ENCODE results near the gene PCNT.
"Not testable (repeated sequence)": the region's sequence is repeated elsewhere in the genome, so short reads cannot be mapped to it uniquely, and the experiment has no call there.

The PCNT gene

GRCh38 chr21:46386734-46387088 is 62.8 kb downstream of the PCNT start:
- no peak for DNase-seq

GRCh38 chr21:46388206-46388880 is 64.4 kb downstream of the PCNT start:
- DNase-seq, result no peak

- DNase-seq, result no peak
Observed at GRCh38 chr21:46388896-46389295, 64.9 kb downstream of the PCNT start.

GRCh38 chr21:46390603-46391545 is 66.9 kb downstream of the PCNT start:
- no peak for DNase-seq

GRCh38 chr21:46391773-46392172 is 67.8 kb downstream of the PCNT start:
- no peak for DNase-seq

GRCh38 chr21:46392921-46393320 is 69.0 kb downstream of the PCNT start:
- DNase-seq, result peak; percentile 35

GRCh38 chr21:46393451-46393940 is 69.5 kb downstream of the PCNT start:
- no peak for DNase-seq

GRCh38 chr21:46393941-46394594 is 70.1 kb downstream of the PCNT start:
- no peak for DNase-seq

- DNase-seq, result no peak
Observed at GRCh38 chr21:46394595-46395104, 70.7 kb downstream of the PCNT start.

GRCh38 chr21:46397211-46397905 is 73.4 kb downstream of the PCNT start:
- DNase-seq, result no peak

GRCh38 chr21:46397993-46398392 is 74.0 kb downstream of the PCNT start:
- DNase-seq, result no peak

GRCh38 chr21:46399129-46399528 is 75.2 kb downstream of the PCNT start:
- no peak for DNase-seq

- DNase-seq, result no peak
Observed at GRCh38 chr21:46399686-46400085, 75.7 kb downstream of the PCNT start.

GRCh38 chr21:46401186-46401910 is 77.4 kb downstream of the PCNT start:
- no peak for DNase-seq

- DNase-seq, result no peak
Observed at GRCh38 chr21:46402421-46402820, 78.5 kb downstream of the PCNT start.

- DNase-seq, result not testable (repeated sequence)
Observed at GRCh38 chr21:46403234-46403811, 79.4 kb downstream of the PCNT start.

GRCh38 chr21:46404306-46404705 is 80.3 kb downstream of the PCNT start:
- DNase-seq, result no peak

GRCh38 chr21:46406001-46406400 is 82.0 kb downstream of the PCNT start:
- DNase-seq, result no peak

- DNase-seq, result no peak
Observed at GRCh38 chr21:46409641-46410406, 85.9 kb downstream of the PCNT start.

- no peak for DNase-seq
Observed at GRCh38 chr21:46410516-46410915, 86.6 kb downstream of the PCNT start.

Measured in fibroblast of skin of scalp (primary cell).